HEK293 (cell line): ENCODE results near the gene DSCAML1.

Source experiments
- CTCF ChIA-PET: fragments of 350-600 bp; formaldehyde crosslinking; extraction: SDS; loops from one replicate; lab custom pipeline; 2021; ENCODE audit warnings: antibody characterized with exemption; lab: Yijun Ruan, JAX
- POLR2A ChIA-PET: fragments of 300-600 bp; formaldehyde crosslinking; extraction: SDS; loops from one replicate; lab custom pipeline; 2020; ENCODE audit warnings: antibody characterized with exemption, inconsistent platforms; lab: Yijun Ruan, JAX
- H3K27ac ChIP-seq: fragments of 200-500 bp; sonication (Bioruptor generic); 2 replicates; pipeline ENCODE4 v1.5.1; 2014; ENCODE audit warnings: low read depth, low read length, control low read depth, inconsistent platforms; ENCODE audit errors: extremely low read depth
- H3K36me3 ChIP-seq, 2 experiments: fragments of 200-500 bp in 1 of 2; sonication (Bioruptor generic) in 1 of 2; 1 replicate in 1 of 2; 2 replicates in 1 of 2; pipeline ENCODE4 v1.5.1; 2014 to 2017; ENCODE audit warnings: inconsistent platforms in 2 of 2, low read length in 2 of 2; ENCODE audit not compliant: control insufficient read depth in 2 of 2, insufficient read depth in 1 of 2
- H3K4me1 ChIP-seq: fragments of 200-500 bp; sonication (Bioruptor generic); 2 replicates; pipeline ENCODE4 v1.5.1; 2014; ENCODE audit warnings: mild to moderate bottlenecking, low read length, inconsistent platforms; ENCODE audit not compliant: control insufficient read depth, insufficient read depth
- H3K4me3 ChIP-seq: 2 replicates; pipeline ENCODE4 v1.5.1; 2011; ENCODE audit warnings: low read depth, mild to moderate bottlenecking, control low read depth, low read length, moderate library complexity
- H3K9me3 ChIP-seq: fragments of 200-500 bp; sonication (Bioruptor generic); 2 replicates; pipeline ENCODE4 v1.5.1; 2014; ENCODE audit warnings: low read depth, low read length, inconsistent platforms; ENCODE audit not compliant: control insufficient read depth, insufficient read depth
- BCL11A ChIP-seq: fragments of 450-650 bp; formaldehyde crosslinking; IDR thresholded peaks from 2 replicates; pipeline ENCODE4 v1.5.1; 2016; ENCODE audit warnings: low read depth, missing biosample characterization, missing genetic modification characterization
- EGR2 ChIP-seq: fragments of 450-650 bp; formaldehyde crosslinking; IDR thresholded peaks from 2 replicates; pipeline ENCODE4 v1.5.1; 2016; ENCODE audit warnings: low read depth, missing biosample characterization, missing genetic modification characterization
- GLI4 ChIP-seq: fragments of 450-650 bp; formaldehyde crosslinking; IDR thresholded peaks from 2 replicates; pipeline ENCODE4 v1.5.1; 2016; ENCODE audit warnings: missing biosample characterization, missing genetic modification characterization
- PATZ1 ChIP-seq: fragments of 450-650 bp; formaldehyde crosslinking; IDR thresholded peaks from 2 replicates; pipeline ENCODE4 v1.5.1; 2016; ENCODE audit warnings: missing biosample characterization, missing genetic modification characterization
- TCF7L2 ChIP-seq: IDR thresholded peaks from 2 replicates; pipeline ENCODE4 v1.6.1; 2011; ENCODE audit warnings: low read depth, mild to moderate bottlenecking, inconsistent platforms, low read length, moderate library complexity, borderline replicate concordance
- YY1 ChIP-seq: fragments of 450-650 bp; formaldehyde crosslinking; IDR thresholded peaks from 2 replicates; pipeline ENCODE4 v1.5.1; 2018; ENCODE audit warnings: missing biosample characterization, missing genetic modification characterization
- YY2 ChIP-seq: fragments of 450-650 bp; formaldehyde crosslinking; IDR thresholded peaks from 2 replicates; pipeline ENCODE4 v1.5.1; 2016; ENCODE audit warnings: missing biosample characterization, missing genetic modification characterization
- ZFHX2 ChIP-seq: fragments of 450-650 bp; formaldehyde crosslinking; conservative IDR thresholded peaks from 2 replicates; pipeline ENCODE4 v1.5.1; 2016; ENCODE audit warnings: missing biosample characterization, missing genetic modification characterization
- ZFP3 ChIP-seq: fragments of 450-650 bp; formaldehyde crosslinking; IDR thresholded peaks from 2 replicates; pipeline ENCODE4 v1.5.1; 2016; ENCODE audit warnings: low read depth, missing biosample characterization, missing genetic modification characterization
- ZNF2 ChIP-seq: fragments of 450-650 bp; formaldehyde crosslinking; IDR thresholded peaks from 2 replicates; pipeline ENCODE4 v1.5.1; 2016; ENCODE audit warnings: missing biosample characterization, missing genetic modification characterization
- ZNF248 ChIP-seq: fragments of 450-650 bp; formaldehyde crosslinking; IDR thresholded peaks from 2 replicates; pipeline ENCODE4 v1.5.1; 2017; ENCODE audit warnings: missing biosample characterization, missing genetic modification characterization
- ZNF302 ChIP-seq: fragments of 450-650 bp; formaldehyde crosslinking; IDR thresholded peaks from 2 replicates; pipeline ENCODE4 v1.5.1; 2016; ENCODE audit warnings: missing biosample characterization, missing genetic modification characterization, low read depth
- ZNF362 ChIP-seq: fragments of 450-650 bp; formaldehyde crosslinking; IDR thresholded peaks from 2 replicates; pipeline ENCODE4 v1.5.1; 2016; ENCODE audit warnings: missing biosample characterization, missing genetic modification characterization
- ZNF366 ChIP-seq: fragments of 450-650 bp; formaldehyde crosslinking; conservative IDR thresholded peaks from 2 replicates; pipeline ENCODE4 v1.5.1; 2016; ENCODE audit warnings: missing biosample characterization, missing genetic modification characterization
- ZNF423 ChIP-seq: fragments of 450-650 bp; formaldehyde crosslinking; IDR thresholded peaks from 2 replicates; pipeline ENCODE4 v1.5.1; 2016; ENCODE audit warnings: missing biosample characterization, missing genetic modification characterization
- ZNF426 ChIP-seq: fragments of 450-650 bp; formaldehyde crosslinking; IDR thresholded peaks from 2 replicates; pipeline ENCODE4 v1.5.1; 2017; ENCODE audit warnings: missing biosample characterization, missing genetic modification characterization, mild to moderate bottlenecking, inconsistent platforms, moderate library complexity
- ZNF623 ChIP-seq: fragments of 450-650 bp; formaldehyde crosslinking; IDR thresholded peaks from 2 replicates; pipeline ENCODE4 v1.5.1; 2016; ENCODE audit warnings: missing biosample characterization, missing genetic modification characterization
- ZNF670 ChIP-seq: fragments of 450-650 bp; formaldehyde crosslinking; IDR thresholded peaks from 2 replicates; pipeline ENCODE4 v1.5.1; 2016; ENCODE audit warnings: missing biosample characterization, missing genetic modification characterization, low read depth
- ZNF792 ChIP-seq: fragments of 450-650 bp; formaldehyde crosslinking; IDR thresholded peaks from 2 replicates; pipeline ENCODE4 v1.5.1; 2016; ENCODE audit warnings: missing biosample characterization, missing genetic modification characterization
- ZXDB ChIP-seq: fragments of 450-650 bp; formaldehyde crosslinking; IDR thresholded peaks from 2 replicates; pipeline ENCODE4 v1.5.1; 2016; ENCODE audit warnings: missing biosample characterization, missing genetic modification characterization
- TF ChIP-seq, protein P1 (sequence below): fragments of 450-650 bp; IDR thresholded peaks from 2 replicates; pipeline ENCODE4 v1.5.1; 2018; ENCODE audit warnings: missing biosample characterization, missing genetic modification characterization
- TF ChIP-seq, protein P2 (sequence below): fragments of 450-650 bp; formaldehyde crosslinking; IDR thresholded peaks from 2 replicates; pipeline ENCODE4 v1.5.1; 2017; ENCODE audit warnings: missing biosample characterization, missing genetic modification characterization
- TF ChIP-seq, protein P3 (sequence below): fragments of 450-650 bp; formaldehyde crosslinking; IDR thresholded peaks from 2 replicates; pipeline ENCODE4 v1.5.1; 2017; ENCODE audit warnings: missing biosample characterization, missing genetic modification characterization
- TF ChIP-seq, protein P4 (sequence below): fragments of 450-650 bp; formaldehyde crosslinking; IDR thresholded peaks from 2 replicates; pipeline ENCODE4 v1.5.1; 2016; ENCODE audit warnings: missing biosample characterization, missing genetic modification characterization

DSCAML1 gene

DNA sequence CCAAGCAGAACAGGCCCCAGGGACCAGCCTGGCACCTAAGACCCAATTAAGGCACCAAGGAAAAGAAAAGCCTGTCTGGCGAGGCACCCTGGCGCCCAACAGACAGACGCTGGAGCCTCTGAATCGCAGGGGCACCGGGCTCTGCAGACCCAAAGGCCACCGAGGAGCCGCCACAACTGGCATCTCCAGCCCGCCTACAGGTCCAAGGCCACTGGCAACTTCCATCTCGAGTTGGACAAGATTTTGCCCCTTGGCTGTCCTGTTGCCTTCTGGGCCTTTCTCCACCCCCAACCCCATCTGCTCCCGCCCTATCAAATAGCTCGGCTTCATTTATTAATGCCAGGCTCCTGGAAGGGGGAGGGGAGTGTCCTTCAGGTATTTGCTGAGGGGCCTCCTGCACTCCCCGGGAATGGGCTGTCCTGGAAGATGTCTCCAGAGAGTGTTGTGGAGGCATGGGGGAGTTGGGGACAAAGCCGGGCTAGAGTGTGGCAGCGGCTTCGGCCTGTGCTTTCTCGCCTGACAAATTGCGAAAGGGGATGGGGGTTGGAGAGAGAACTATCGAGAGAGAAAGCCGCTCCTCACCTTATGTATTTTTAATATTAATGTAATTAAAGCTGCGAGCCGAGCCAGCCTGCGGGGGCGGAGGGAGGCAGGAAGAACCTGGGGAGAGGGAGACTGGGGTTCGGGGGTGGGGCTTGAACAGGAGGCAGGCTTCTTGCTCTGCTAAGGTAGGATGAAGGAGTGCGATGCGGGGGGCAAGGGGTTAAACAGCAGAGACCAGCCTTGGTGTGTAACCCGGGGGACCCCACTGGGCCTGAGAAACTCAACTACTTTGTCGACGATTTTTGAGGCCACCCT is 2.0 kb downstream of the DSCAML1 start:
- H3K27ac ChIP-seq: no peak overlapping the region
- CTCF ChIA-PET: interaction anchor here (0.9 to 1.0 kb wide), 3 partner anchors 10 to 14 kb away, joined by 3 to 5 read pairs (median 4); no protein-coding TSS in a partner anchor
- no peak for TF ChIP-seq ZNF366 (tag by site-specific recombination)
- TF ChIP-seq ZFHX2 (tag by site-specific recombination): no peak
- no peak for TF ChIP-seq ZNF302 (tag by site-specific recombination)
- no peak for TF ChIP-seq ZNF792 (tag by site-specific recombination)
- TF ChIP-seq TCF7L2: no peak
- TF ChIP-seq, all 188 proteins: peak for 0
- H3K36me3 ChIP-seq: no peaks in the 10 kb centered on the region
- H3K4me1 ChIP-seq: no peaks in the 10 kb centered on the region
- POLR2A ChIA-PET: no interaction called here
- no peak overlapping the region for H3K4me3 ChIP-seq
- no peaks in the 10 kb centered on the region for H3K9me3 ChIP-seq

- ChIA-PET POLR2A (interaction anchor here (0.6 kb wide), 1 partner anchor 12 kb away, joined by 3 read pairs; no protein-coding TSS in a partner anchor), CTCF (interaction anchor here (0.7 to 2.1 kb wide), 5 partner anchors 9 to 368 kb away, joined by 3 to 9 read pairs (median 4); no protein-coding TSS in a partner anchor)
Observed at GRCh38 chr11:117794135-117794534, 2.9 kb downstream of the DSCAML1 start.

More at GRCh38 chr11:117794135-117794534, 2.9 kb downstream of the DSCAML1 start:
- TF ChIP-seq, protein P1, sequence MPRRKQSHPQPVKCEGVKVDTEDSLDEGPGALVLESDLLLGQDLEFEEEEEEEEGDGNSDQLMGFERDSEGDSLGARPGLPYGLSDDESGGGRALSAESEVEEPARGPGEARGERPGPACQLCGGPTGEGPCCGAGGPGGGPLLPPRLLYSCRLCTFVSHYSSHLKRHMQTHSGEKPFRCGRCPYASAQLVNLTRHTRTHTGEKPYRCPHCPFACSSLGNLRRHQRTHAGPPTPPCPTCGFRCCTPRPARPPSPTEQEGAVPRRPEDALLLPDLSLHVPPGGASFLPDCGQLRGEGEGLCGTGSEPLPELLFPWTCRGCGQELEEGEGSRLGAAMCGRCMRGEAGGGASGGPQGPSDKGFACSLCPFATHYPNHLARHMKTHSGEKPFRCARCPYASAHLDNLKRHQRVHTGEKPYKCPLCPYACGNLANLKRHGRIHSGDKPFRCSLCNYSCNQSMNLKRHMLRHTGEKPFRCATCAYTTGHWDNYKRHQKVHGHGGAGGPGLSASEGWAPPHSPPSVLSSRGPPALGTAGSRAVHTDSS (tag by site-specific recombination): no peak
- no peak for TF ChIP-seq ZXDB
- no peak for TF ChIP-seq ZNF623
- TF ChIP-seq ZNF302 (tag by site-specific recombination): no peak
- no peak for TF ChIP-seq BCL11A
- no peak for TF ChIP-seq PATZ1 (tag by site-specific recombination)
- TF ChIP-seq ZNF426 (tag by site-specific recombination): no peak
- no peak for TF ChIP-seq ZNF362 (tag by site-specific recombination)
- no peak for TF ChIP-seq ZNF248
- no peak for TF ChIP-seq ZNF423 (tag by site-specific recombination)
- TF ChIP-seq ZNF670: no peak
- TF ChIP-seq, protein P2, sequence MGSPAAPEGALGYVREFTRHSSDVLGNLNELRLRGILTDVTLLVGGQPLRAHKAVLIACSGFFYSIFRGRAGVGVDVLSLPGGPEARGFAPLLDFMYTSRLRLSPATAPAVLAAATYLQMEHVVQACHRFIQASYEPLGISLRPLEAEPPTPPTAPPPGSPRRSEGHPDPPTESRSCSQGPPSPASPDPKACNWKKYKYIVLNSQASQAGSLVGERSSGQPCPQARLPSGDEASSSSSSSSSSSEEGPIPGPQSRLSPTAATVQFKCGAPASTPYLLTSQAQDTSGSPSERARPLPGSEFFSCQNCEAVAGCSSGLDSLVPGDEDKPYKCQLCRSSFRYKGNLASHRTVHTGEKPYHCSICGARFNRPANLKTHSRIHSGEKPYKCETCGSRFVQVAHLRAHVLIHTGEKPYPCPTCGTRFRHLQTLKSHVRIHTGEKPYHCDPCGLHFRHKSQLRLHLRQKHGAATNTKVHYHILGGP (tag by site-specific recombination): no peak
- TF ChIP-seq, protein P3, sequence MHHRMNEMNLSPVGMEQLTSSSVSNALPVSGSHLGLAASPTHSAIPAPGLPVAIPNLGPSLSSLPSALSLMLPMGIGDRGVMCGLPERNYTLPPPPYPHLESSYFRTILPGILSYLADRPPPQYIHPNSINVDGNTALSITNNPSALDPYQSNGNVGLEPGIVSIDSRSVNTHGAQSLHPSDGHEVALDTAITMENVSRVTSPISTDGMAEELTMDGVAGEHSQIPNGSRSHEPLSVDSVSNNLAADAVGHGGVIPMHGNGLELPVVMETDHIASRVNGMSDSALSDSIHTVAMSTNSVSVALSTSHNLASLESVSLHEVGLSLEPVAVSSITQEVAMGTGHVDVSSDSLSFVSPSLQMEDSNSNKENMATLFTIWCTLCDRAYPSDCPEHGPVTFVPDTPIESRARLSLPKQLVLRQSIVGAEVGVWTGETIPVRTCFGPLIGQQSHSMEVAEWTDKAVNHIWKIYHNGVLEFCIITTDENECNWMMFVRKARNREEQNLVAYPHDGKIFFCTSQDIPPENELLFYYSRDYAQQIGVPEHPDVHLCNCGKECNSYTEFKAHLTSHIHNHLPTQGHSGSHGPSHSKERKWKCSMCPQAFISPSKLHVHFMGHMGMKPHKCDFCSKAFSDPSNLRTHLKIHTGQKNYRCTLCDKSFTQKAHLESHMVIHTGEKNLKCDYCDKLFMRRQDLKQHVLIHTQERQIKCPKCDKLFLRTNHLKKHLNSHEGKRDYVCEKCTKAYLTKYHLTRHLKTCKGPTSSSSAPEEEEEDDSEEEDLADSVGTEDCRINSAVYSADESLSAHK: no peak
- TF ChIP-seq ZFP3 (tag by site-specific recombination): no peak
- no peak for TF ChIP-seq YY2 (tag by site-specific recombination)
- no peak for TF ChIP-seq GLI4 (tag by site-specific recombination)
- TF ChIP-seq EGR2 (tag by site-specific recombination): no peak
- TF ChIP-seq, protein P4, sequence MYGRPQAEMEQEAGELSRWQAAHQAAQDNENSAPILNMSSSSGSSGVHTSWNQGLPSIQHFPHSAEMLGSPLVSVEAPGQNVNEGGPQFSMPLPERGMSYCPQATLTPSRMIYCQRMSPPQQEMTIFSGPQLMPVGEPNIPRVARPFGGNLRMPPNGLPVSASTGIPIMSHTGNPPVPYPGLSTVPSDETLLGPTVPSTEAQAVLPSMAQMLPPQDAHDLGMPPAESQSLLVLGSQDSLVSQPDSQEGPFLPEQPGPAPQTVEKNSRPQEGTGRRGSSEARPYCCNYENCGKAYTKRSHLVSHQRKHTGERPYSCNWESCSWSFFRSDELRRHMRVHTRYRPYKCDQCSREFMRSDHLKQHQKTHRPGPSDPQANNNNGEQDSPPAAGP: no peak
- no peak for TF ChIP-seq YY1 (tag by site-specific recombination)
- TF ChIP-seq ZNF2 (tag by site-specific recombination): no peak
- H3K4me3 ChIP-seq: no peak overlapping the region
- no peaks in the 10 kb centered on the region for H3K9me3 ChIP-seq
- no peaks in the 10 kb centered on the region for H3K36me3 ChIP-seq
- H3K4me1 ChIP-seq: no peaks in the 10 kb centered on the region
- no peak overlapping the region for H3K27ac ChIP-seq
